Ecto neural progenitor cell (in vitro differentiated cells): ENCODE measurements around the gene TIMP2.
A peak's percentile ranks its signal among the peaks of the same experiment; 100 is the strongest.

ENCODE experiments used
- DNase-seq: peaks from one replicate; pipeline ENCODE4 v3.0.0-alpha.2; 2018; ENCODE audit warnings: low spot score

TIMP2 gene

GRCh38 chr17:78836420-78837021 lies 88.7 kb downstream of the TIMP2 start:
- no peak for DNase-seq

DNA sequence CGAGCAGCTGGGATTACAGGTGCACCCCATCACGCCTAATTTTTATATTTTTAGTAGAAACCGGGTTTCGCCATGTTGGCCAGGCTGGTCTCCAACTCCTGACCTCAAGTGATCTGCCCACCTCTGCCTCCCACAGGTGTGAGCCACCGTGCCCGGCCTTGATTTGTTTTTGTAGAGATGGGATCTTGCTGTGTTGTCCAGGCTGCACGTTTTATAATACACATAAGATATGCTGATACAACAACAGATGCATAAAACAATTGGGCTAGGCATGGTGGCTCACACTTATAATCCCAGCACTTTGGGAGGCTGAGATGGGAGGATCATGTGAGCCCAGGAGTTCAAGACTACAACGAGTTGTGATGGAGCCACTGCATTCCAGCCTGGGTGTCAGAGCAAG lies 90.6 kb downstream of the TIMP2 start:
- no peak for DNase-seq

DNA sequence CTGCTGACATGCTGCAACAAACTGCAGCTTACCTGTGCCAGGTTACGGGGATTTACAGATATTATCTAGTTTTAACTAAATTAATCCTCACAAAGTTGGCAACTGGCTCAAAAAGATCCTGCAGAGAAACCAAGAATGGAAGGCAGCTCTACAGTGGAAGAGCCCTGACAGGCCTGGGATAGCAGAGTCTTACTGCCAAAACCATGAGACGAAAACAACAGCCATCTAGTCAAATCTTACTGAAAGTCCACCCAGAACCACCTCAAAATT lies 92.7 kb downstream of the TIMP2 start:
- no peak for DNase-seq

DNA sequence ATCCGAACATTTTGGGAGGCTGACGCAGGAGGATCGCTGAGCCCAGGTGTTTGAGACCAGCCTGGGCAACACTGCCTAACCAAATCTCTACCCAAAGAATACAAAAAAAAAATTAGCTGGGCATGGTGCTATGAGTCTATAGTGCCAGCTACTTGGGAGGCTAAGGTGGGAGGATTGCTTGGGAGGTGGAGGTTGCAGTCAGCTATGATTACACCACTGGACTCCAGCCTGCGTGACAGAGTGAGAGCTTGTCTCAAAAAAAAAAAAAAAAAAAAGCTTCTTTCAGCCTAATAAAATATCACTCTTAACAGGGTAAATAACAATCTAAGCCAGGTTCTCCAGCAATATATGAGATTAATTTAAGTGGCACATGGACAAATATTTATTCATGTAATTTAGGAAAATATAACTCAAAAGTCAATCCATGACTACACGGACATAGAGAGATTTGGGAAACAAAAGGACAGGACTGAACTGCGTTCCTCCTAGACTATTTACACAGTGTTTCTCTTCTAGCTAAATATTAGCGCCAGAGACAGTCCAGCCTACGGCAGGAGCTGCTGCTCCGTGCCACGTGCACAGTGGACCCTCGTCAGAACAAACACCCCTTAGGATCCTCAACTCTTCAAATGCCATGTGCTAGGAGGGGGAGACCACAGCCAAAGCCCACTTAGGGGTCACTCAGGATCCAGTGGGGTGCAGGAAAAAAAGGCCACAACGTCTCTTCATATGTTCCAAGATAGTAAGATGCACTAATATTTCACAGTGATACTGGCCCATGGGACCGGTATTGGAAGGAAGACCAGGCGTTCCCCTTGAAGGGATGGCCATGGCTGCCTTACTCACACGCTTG lies 93.3 kb downstream of the TIMP2 start:
- no peak for DNase-seq

DNA sequence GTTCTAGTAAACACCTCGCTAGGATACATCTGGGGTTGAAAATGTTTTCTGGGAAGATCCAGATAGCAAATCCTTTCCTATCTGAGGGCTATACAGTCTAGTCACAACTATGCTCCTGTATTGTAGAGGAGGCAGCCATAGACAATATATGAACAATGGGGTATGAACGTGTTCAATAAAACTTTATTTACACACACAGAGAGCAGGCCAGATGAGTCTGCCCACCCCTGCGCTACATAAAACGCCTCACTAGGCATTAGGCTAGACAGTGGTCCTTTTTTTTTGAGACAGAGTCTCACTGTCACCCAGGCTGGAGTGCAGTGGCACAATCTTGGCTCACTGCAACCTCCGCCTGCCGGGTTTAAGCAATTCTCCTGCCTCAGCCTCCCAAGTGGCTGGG lies 95.7 kb downstream of the TIMP2 start:
- no peak for DNase-seq

GRCh38 chr17:78828470-78829185 lies 96.6 kb downstream of the TIMP2 start:
- DNase-seq, result no peak

DNA sequence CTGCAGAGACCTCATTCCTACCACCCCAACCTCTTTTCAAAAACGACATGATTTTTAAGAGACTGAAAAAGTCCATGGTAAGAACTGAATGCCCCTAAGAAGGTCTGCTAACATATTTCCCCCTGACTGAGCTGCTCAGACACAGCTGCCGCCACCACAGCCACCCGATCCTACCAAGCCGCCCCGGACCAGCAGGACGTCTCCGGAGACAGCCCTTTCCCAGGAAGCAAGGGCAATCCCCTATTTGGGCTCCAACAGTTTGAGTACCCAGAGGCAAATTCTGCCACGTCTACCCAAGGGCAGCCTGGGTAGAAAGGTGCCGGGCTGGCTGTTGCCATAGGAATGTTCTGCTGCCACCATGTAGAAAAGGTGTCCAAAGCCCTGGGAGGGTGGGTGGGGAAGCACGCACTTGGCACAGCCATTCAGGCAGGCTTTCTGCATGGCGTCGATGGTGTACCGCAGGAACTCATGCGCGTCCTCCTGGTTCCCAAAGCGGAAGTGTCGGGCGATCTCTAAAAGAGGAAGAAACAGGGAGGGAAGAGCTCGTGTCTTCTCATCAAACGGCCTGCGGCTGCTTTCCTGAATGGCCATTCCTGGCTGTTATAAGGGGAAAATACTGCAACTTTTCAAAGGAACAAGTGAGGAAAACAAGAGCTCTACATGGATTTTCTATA lies 98.2 kb downstream of the TIMP2 start:
- no peak for DNase-seq

- DNase-seq, result no peak
Observed at GRCh38 chr17:78826421-78826820, 98.8 kb downstream of the TIMP2 start.

GRCh38 chr17:78825696-78826095 lies 99.5 kb downstream of the TIMP2 start:
- no peak for DNase-seq

DNA sequence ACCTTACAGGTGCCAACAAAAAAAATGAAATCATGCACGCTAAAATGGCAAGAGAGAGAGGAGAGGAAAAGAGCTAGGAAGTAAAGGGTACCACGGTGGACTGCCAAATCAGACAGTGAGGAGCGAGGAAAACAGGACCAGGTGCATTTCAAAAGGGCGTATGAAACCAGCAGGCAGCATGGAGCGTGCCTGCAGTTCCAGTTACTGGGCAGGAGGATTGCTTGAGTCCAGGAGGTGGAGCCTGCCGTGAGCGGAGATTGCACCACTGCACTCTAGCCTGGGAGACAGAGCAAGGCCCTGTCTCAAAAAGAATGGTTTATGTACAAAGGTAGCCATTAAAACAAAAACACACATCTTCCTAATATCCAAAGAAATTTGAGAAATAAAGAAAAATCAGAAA lies 100.9 kb downstream of the TIMP2 start:
- DNase-seq, result no peak

DNA sequence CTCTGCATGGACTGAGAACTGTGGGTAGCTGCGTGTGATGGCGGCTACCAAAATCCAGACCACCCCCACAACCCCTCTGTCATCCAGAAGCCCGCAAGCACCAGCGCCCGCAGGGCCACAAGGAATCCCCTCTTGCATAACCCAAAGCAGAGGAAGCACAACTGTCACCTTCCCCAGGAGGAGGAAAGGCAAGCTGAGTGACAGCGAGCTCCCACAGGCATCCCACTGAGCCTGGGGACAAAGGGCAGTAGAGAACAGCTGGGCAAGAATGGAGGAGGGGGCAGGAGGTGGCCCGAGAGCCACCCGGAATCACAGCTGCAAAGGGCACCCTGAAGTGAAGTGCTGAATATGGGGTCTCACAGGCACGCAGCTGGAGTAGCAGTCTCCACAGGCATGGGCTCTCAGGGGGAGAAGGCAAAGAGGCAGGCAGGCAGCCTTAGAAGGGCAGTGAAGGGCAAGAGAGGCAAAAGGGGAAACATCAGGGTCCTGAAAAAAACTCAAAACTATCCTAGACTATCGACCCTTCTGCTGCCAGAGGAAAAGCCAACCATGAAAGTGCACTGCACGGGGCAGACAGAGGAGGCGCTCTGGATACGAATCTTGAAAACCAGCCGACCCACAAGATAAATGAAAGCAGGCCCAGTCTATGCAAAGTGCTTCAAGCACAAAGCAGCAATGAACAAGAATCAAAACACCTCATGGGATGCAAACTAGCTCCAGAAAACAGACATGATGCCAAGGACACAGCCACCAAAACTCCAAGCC lies 101.7 kb downstream of the TIMP2 start:
- peak; percentile 53 for DNase-seq

DNA sequence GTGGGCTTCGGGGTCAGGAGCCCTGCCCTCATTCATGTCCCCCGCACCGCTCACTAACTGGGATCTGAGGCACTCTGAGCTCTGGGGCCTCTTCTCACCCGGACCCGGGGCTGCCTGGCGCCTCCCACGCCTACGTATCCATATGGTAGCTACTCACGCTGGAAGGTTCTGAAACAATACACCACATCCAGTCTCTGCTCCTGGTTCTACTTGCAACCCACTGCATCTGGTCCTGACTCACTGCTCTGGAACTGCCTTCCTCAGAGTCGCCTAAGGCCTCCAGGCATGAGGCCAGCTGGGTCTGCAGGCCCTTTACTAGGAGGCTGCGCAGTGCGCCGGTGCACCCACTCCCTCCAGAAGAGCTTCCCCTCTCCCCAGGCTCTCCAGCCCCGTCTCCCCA lies 102.6 kb downstream of the TIMP2 start:
- no peak for DNase-seq

DNA sequence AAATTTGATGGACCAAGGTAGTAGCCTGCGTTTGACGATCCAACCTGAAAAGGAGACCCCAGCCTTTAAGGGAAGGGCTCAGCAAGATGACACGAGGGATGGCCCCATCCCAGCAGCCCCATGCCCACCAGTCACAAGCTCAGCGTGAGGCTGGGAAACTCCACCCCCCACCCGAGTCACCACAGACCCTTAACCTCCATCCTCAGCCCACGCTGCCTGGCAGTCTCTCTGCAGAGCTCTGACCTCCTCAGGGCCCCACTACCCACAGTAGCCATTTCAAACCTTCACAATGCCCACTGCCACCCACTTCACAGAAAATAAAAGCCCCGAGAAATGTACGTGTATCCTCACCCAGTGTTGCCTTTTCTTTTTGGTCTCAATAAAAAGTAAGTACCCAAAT lies 103.2 kb downstream of the TIMP2 start:
- no peak for DNase-seq

DNA sequence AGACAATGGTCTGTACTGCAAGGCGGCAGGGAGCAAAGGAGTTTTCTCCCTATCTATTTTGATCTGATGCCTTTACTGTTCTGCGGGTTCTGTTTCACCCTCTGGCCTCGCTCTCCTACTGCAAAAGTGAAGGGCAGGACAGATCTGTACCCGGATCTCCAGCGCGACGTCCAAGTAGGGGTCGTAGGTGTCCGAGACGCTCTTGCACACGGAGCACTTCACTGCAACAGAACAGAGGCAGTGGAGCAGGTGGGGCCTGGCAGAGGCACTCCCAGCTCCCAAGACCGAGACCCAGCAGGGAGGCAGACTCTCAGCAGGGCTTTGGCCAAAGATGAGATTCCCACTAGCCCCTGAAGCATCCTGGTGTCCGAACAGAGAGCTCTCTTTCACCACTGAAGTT lies 104.3 kb downstream of the TIMP2 start:
- DNase-seq, result no peak

DNA sequence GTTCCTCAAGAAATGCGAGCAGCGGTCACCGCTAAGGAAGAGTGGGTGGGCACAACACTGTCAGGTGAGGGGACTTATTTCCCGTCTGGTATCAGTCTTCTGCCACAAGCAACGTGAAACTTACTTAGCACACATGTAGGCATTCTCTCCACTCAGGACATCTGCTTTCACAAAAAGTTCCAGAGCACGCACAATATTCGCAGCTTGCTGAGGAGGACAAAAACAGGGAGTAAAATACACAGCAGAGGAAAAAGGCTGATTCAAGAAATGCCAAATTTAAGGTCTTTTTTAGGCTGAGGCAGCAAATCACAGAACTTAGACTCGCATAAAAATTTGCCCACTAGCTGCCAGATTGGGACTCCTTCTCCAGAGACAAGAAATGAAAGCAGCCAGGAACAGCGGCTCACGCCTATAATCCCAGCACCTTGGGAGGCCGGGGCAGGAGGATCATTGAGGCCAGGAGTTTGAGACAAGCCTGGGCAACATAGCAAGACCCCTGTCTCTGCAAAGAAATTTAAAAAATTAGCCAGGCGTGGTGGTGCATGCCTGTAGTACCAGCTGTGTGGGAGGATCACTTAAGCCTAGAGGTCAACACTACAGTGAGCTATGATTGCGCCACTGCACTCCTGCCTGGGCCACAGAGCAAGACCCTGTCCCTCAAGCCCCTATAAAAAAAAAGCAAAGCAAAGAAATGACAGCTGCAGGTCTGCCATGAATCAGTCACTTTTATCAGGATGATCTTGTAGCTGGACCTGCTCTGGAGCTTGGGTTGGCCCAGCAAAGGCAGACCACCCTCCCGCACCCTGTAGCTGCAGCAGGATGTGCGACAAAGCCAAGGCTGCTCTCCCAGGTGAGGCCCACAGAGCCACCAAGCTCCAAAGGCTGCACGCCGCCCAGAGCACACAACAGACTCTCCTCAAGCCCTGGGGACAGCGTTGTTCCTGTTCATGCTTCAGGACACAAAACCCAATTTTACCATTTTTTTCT lies 105.1 kb downstream of the TIMP2 start:
- DNase-seq, result no peak

DNA sequence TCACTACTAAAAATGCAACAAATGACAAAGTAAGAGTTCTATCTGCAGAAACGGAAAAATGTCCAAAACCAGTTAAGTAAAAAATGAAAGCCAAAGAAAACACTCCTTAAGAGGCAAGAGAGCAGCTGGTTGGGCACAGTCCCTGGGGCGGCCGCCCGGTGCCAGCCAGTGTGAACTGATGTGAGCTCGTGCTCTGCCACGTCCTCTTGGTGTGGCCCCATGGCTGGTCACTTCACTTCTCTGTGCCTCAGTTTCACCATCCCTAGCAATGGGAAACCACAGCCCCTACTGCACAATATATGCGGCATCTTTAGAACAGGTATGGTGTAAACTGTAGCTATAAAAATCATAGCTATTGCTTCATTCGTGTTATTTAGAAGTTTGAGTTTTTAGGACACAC lies 105.8 kb downstream of the TIMP2 start:
- no peak for DNase-seq

DNA sequence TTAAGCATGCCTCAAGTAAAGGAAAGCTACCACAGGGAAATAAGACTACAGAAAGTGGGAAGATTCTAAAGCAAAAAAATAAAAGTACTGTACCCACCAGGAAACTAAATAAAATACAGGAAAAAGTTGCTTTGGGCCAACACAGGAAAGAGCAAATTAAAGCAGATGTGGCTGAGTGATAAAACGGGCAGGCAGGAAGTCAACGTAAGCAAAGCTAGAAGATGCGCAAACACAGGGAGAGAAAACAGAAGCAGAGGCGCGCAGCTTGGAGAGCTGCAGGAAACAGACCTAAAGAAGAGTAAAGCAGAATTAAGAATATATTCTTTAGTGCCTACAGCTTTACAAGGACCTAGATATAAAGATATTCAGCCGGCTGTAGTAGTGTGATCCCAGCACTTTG lies 106.3 kb downstream of the TIMP2 start:
- no peak for DNase-seq

GRCh38 chr17:78818152-78818846 lies 106.9 kb downstream of the TIMP2 start:
- DNase-seq, result no peak

DNA sequence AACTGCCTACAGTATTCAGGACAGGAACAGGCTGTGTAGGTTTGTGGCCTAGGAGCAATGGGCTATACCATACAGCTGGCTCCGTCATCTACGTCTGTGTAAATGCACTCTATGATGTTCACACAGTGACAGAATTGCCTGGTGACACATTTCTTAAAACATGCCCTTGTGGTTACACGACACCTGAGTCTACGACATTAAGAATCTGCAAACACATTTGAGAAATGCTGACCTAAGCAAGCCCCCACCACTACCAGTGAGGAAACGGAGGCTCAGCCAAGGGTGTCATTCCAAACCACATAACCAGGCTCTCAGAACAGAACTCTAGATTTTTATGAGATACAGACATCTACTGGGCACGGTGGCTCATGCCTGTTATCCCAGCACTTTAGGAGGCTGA lies 108.1 kb downstream of the TIMP2 start:
- no peak for DNase-seq

DNA sequence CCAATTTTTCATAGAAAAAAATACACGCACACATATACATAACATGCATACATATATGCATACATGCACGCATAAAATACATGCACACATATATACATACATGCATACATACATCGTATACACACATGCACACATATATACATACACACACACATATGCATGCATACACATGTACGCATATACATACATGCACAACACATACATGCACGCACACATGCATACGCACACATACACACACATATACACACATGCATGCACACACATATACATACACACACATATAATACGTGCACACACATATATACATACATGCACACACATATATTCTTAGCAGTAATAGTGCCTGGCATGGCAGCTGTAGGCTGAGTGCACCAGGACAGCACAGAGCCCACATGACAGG lies 109.5 kb downstream of the TIMP2 start:
- DNase-seq, result no peak
